Activated CD8-positive, alpha-beta memory T cell treated with anti-CD3 and anti-CD28 coated beads, Interleukin-2, amount 50 U/mL, for 24 hours (primary cell): ENCODE results near the gene GALNTL6.

ENCODE experiments used
- DNase-seq: peaks from one replicate; pipeline ENCODE4 v3.0.0-alpha.2; 2020; ENCODE audit errors: extremely low read depth

Gene GALNTL6

GRCh38 chr4:171993247-171993646 lies 180.0 kb downstream of the GALNTL6 start:
- DNase-seq, result no peak

GRCh38 chr4:172007889-172008288 lies 194.7 kb downstream of the GALNTL6 start:
- DNase-seq, result no peak

DNA sequence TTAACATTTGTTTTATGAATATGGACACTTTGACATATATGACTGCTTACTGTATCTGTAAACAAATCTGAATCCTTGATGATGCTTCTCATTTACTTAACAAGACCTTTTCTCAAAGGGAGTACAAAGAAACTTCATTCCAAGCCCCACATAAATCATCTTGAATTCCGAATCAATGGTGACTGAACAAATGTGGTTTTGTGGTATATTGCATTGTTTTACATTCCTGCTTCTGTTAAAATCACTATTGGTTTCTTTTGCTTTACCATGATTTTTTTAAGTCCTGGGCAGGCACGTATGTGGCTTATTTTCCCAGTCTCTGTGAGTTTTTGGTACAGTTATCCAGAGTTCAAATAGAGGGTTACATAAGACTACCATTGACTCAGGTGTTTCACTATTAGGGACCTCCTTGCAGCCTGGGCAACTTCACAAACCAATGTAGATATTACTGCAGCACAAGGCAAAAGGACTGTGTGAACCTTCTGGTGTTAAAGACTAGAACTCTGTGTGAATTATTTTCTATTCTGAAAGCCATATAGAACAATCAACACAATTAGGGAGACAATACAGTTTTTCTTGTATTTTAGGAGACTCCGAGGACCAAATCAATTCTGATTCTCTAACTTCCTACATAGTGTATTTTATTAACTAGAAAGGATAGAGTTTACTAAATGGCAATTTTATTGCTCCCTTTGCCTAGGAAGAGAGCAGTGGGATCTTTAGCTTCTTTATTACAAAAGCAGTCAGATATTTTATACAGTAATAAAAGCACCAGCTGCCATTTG lies 196.4 kb downstream of the GALNTL6 start:
- no peak for DNase-seq

DNA sequence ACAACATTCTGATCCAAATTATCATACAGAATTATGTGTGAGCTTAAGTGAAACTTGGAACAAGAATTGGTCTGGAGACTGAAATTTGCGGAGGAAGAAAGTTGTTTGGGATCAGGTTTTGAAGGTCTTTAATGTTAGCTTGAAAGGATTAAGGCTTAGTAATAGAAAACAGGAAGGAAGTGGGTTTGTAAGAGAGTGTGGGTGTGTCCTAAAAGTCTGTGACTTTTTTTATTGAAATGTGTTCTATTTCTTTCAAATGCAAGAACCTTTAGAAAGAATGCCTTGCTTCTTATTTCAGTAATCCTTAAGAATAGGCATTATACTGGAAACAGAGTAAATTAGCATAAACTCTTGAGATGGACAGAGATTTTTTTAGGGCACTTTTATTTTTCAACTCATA lies 198.0 kb downstream of the GALNTL6 start:
- DNase-seq, result no peak

DNA sequence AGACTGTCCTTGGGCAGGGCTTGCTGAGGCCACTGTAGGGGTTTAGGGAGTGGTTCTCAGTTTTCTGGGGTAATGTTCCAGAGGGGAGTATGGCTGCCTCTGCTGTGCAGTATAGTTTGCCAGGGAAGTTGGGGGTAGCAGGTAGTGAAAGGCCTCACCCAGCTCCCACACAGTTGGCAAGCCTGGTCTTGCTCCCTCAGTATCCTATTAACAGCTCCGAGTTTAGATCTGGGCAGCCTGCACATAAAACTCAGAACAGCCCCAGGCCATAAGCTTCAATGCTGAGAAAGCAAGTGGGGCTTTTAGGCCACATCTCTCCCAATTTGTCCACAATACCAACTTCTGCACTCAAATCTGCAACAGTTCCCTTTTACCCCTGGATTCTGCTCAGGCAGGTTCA lies 205.2 kb downstream of the GALNTL6 start:
- no peak for DNase-seq

- DNase-seq, result no peak
Observed at GRCh38 chr4:172035562-172035961, 222.4 kb downstream of the GALNTL6 start.

DNA sequence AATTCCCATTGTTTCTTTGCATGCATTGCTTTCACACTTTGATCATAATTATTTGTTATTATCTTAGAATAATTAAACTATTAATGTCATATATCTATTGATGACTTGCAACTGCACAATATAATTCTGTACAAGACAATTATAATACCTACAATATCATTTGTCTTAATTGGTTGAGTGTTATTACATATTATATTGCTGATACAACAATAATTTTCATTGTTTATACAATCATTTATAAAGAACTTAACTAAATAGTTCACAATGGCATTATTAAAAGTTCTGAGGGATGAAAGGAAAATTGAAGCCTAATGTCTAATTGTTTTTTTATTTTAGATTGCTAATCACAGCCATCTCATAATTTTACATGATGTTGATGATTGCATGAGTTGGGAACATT lies 227.6 kb downstream of the GALNTL6 start:
- no peak for DNase-seq

GRCh38 chr4:172042714-172043114 lies 229.5 kb downstream of the GALNTL6 start:
- DNase-seq, result no peak

- DNase-seq, result no peak
Observed at GRCh38 chr4:172045981-172046380, 232.8 kb downstream of the GALNTL6 start.

GRCh38 chr4:172048666-172049065 lies 235.5 kb downstream of the GALNTL6 start:
- no peak for DNase-seq

- no peak for DNase-seq
Observed at GRCh38 chr4:172050911-172051310, 237.7 kb downstream of the GALNTL6 start.

- no peak for DNase-seq
Observed at GRCh38 chr4:172055046-172055445, 241.8 kb downstream of the GALNTL6 start.

DNA sequence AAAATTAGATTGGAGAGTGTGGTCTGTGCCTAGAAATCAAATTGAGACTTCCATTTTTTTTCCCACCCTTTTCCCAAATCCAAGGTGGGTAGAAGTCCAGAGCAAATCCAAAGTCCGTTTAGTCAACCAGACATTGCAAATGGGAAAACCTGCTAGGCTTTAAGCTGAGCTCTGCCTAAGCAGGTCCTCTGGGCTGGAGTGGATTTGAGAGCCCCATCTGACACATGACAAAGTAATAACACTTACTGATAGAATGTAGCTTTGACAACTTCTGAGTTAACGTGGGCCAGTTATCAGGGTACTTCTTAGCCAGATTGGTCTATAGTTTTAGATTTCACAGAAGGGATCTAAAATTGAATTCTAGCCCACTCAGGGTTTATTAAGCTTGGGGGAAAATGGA lies 242.3 kb downstream of the GALNTL6 start:
- no peak for DNase-seq

GRCh38 chr4:172061204-172061603 lies 248.0 kb downstream of the GALNTL6 start:
- no peak for DNase-seq

- no peak for DNase-seq
Observed at GRCh38 chr4:172068506-172068905, 255.3 kb downstream of the GALNTL6 start.

GRCh38 chr4:172073590-172073989 lies 260.4 kb downstream of the GALNTL6 start:
- no peak for DNase-seq

- DNase-seq, result no peak
Observed at GRCh38 chr4:172083272-172083671, 270.1 kb downstream of the GALNTL6 start.

DNA sequence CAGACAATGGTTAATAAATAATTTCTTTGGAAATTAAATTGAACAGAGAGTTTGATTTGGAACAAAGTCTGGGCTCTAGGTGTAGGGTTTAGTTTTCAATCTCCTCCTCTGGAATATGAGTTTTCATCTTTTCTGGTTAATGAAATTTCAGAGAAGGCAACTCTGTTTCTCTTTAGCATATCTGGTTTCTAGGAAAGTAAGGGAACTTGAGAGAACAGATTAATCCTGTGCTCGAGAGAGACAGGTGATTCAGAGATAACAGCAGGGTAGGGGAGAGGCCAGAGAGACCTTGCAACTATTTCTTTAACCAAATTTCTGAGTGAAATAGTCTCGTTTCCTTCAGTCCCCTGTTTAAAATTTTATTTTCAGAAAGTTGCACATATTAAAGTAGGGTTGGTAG lies 275.4 kb downstream of the GALNTL6 start:
- DNase-seq, result no peak

- no peak for DNase-seq
Observed at GRCh38 chr4:172095161-172095560, 282.0 kb downstream of the GALNTL6 start.

DNA sequence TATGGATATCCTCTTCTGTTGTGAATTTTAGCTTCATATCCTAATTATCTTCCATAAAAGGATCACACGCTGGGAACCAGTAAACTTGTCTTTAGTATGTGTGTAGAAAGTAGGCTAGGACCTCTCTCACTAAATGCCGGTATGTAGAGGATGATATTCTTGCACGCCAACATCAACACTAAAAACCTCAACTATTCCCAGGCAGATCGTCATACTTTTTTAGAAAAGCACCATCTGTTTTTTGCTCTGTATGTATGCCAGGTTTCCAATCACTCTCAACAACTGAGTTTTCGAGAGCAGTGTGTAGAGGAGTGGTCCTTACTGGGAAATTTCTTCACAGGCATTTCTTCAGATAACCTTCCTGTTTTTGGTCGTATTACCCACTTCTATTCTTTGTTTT lies 283.6 kb downstream of the GALNTL6 start:
- no peak for DNase-seq

DNA sequence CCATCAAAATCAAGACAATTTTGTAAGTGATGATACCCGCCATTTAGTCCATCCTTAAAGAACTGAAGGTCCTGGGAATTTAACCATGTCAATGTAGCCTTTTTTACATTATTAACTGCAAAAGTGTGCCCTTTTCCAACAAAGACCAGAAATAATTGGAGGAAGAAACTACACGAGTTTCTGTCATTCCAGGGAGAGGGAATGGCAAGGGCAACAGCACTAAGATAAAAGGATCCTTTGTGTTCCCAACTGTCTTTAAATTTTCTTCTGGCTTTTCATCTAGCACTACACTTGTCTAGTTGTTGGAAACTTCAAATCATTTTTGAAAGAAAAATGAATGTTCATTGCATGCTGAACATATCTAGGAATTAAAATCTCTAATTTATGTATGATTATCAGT lies 286.2 kb downstream of the GALNTL6 start:
- no peak for DNase-seq

DNA sequence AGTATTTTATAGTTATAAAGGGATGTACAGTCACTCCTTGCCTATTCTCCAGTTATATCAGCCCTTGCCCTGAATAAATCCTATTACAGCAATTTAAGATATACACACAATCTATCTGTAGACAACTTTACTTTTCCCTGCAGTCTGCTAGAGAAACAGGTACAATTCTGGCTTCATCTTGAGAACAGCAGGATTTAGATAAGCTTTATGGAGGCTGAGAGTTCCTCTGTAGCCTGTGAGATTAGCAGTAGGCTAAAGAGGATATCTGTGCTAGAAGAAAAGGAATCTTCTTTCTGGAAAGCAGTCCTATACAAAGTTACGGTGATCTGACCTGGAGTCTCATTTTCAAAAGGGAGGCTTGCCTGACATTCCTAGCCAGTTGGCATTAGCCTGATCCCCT lies 290.3 kb downstream of the GALNTL6 start:
- no peak for DNase-seq

- no peak for DNase-seq
Observed at GRCh38 chr4:172104539-172104938, 291.3 kb downstream of the GALNTL6 start.

GRCh38 chr4:172105918-172106317 lies 292.7 kb downstream of the GALNTL6 start:
- no peak for DNase-seq
